IMR-90 (cell line): Measurements from ENCODE around the gene TMEM260. TPM values are rescaled to one million over a fixed set of nuclear protein-coding genes. Genes with fewer than 3 reads are reported as not detected.

Experiments
- ATAC-seq: fragments of 200-7000 bp; cut with Tn5 transposase; 2 replicates; pipeline ENCODE4 v1.9.1; 2020; ENCODE audit warnings: low read depth, mild to moderate bottlenecking, moderate library complexity
- BruUV-seq: library from RNA; stranded (reverse); fragments of 400-500 nt; replicated peaks from 2 replicates; lab custom pipeline; 2021; lab: Mats Ljungman, UMichigan
- CTCF ChIA-PET: fragments of 300-600 bp; formaldehyde crosslinking; extraction: SDS; loops from one replicate; lab custom pipeline; 2021; ENCODE audit warnings: antibody characterized with exemption; lab: Yijun Ruan, JAX
- POLR2A ChIA-PET: fragments of 300-600 bp; sonication (Branson Sonifier 250); formaldehyde crosslinking; loops from one replicate; lab custom pipeline; 2022; ENCODE audit warnings: antibody characterized with exemption; ENCODE audit not compliant: unreplicated experiment; lab: Charles Lee
- DNase-seq: peaks from one replicate; pipeline ENCODE4 v3.0.0; 2013
- H2AFZ ChIP-seq: replicated peaks from 2 replicates; pipeline ENCODE3; 2013; ENCODE audit warnings: low read length, mild to moderate bottlenecking; ENCODE audit not compliant: poor library complexity
- H2AK5ac ChIP-seq: 2 replicates; pipeline ENCODE4 v1.6.1; 2013; ENCODE audit warnings: low read depth, low read length, inconsistent platforms
- H2AK9ac ChIP-seq: replicated peaks from 2 replicates; pipeline ENCODE3; 2013; ENCODE audit warnings: mild to moderate bottlenecking, low read depth, low read length, moderate library complexity; ENCODE audit not compliant: poor library complexity
- H2BK120ac ChIP-seq: 2 replicates; pipeline ENCODE4 v1.6.1; 2013; ENCODE audit warnings: low read depth, low read length, inconsistent platforms
- H2BK15ac ChIP-seq: 3 replicates; pipeline ENCODE4 v1.6.1; 2013; ENCODE audit warnings: low read depth, low read length, inconsistent platforms
- H2BK20ac ChIP-seq: 2 replicates; pipeline ENCODE4 v1.6.1; 2013; ENCODE audit warnings: low read depth, mild to moderate bottlenecking, inconsistent platforms, low read length, moderate library complexity
- H2BK5ac ChIP-seq: 2 replicates; pipeline ENCODE4 v1.6.1; 2013; ENCODE audit warnings: mild to moderate bottlenecking, low read depth, low read length, inconsistent platforms; ENCODE audit not compliant: poor library complexity, severe bottlenecking
- H3K14ac ChIP-seq: replicated peaks from 2 replicates; pipeline ENCODE4 v1.6.1; 2013; ENCODE audit warnings: low read depth, low read length, inconsistent platforms
- H3K18ac ChIP-seq: 2 replicates; pipeline ENCODE4 v1.6.1; 2013; ENCODE audit warnings: low read depth, low read length, control low read depth
- H3K23ac ChIP-seq: 2 replicates; pipeline ENCODE4 v1.6.1; 2013; ENCODE audit warnings: low read depth, low read length, inconsistent platforms
- H3K27ac ChIP-seq: 2 replicates; pipeline ENCODE4 v1.5.1; 2013; ENCODE audit warnings: mild to moderate bottlenecking, control low read depth, low read length; ENCODE audit not compliant: insufficient read depth
- H3K27me3 ChIP-seq: 2 replicates; pipeline ENCODE4 v1.6.1; 2013; ENCODE audit warnings: low read length; ENCODE audit not compliant: control insufficient read depth, insufficient read depth
- H3K36me3 ChIP-seq: 2 replicates; pipeline ENCODE4 v1.6.1; 2013; ENCODE audit warnings: low read length, mixed read lengths; ENCODE audit not compliant: control insufficient read depth, insufficient read depth
- H3K4ac ChIP-seq: 2 replicates; pipeline ENCODE4 v1.6.1; 2013; ENCODE audit warnings: low read depth, low read length, inconsistent platforms
- H3K4me1 ChIP-seq: 2 replicates; pipeline ENCODE4 v1.6.1; 2013; ENCODE audit warnings: low read length, mixed read lengths; ENCODE audit not compliant: control insufficient read depth, insufficient read depth
- H3K4me2 ChIP-seq: 2 replicates; pipeline ENCODE4 v1.6.1; 2013; ENCODE audit warnings: low read depth, mild to moderate bottlenecking, control low read depth, low read length, moderate library complexity
- H3K4me3 ChIP-seq: 2 replicates; pipeline ENCODE4 v1.5.1; 2013; ENCODE audit warnings: low read depth, mild to moderate bottlenecking, control low read depth, low read length, moderate library complexity; ENCODE audit not compliant: insufficient read depth
- H3K56ac ChIP-seq: 2 replicates; pipeline ENCODE4 v1.6.1; 2013; ENCODE audit warnings: low read length, inconsistent platforms; ENCODE audit not compliant: insufficient read depth; ENCODE audit errors: extremely low read depth
- H3K79me1 ChIP-seq, 2 experiments: 2 replicates each; pipeline ENCODE4 v1.6.1; 2013; ENCODE audit warnings: low read length in 2 of 2, inconsistent platforms in 1 of 2, low read depth in 1 of 2
- H3K9ac ChIP-seq: 2 replicates; pipeline ENCODE4 v1.6.1; 2013; ENCODE audit warnings: low read depth, low read length, control low read depth
- H3K9me1 ChIP-seq: 2 replicates; pipeline ENCODE4 v1.6.1; 2013; ENCODE audit warnings: low read length, inconsistent platforms; ENCODE audit not compliant: insufficient read depth
- H3K9me3 ChIP-seq: 2 replicates; pipeline ENCODE4 v1.6.1; 2013; ENCODE audit warnings: low read length; ENCODE audit not compliant: control insufficient read depth, insufficient read depth
- H4K20me1 ChIP-seq: 2 replicates; pipeline ENCODE4 v1.6.1; 2013; ENCODE audit warnings: low read length, inconsistent platforms; ENCODE audit not compliant: insufficient read depth
- H4K5ac ChIP-seq: 2 replicates; pipeline ENCODE4 v1.6.1; 2013; ENCODE audit warnings: mild to moderate bottlenecking, low read depth, low read length, control low read depth
- H4K8ac ChIP-seq, 2 experiments: 2 replicates each; pipeline ENCODE4 v1.6.1; 2013; ENCODE audit warnings: low read depth in 2 of 2, low read length in 2 of 2, control low read depth in 1 of 2, inconsistent platforms in 1 of 2
- H4K91ac ChIP-seq: 2 replicates; pipeline ENCODE4 v1.6.1; 2013; ENCODE audit warnings: low read depth, low read length, inconsistent platforms; ENCODE audit not compliant: insufficient read depth
- CEBPB ChIP-seq: IDR thresholded peaks from 2 replicates; pipeline ENCODE4 v1.6.1; 2012; ENCODE audit warnings: low read depth, low read length, improper control_type of control experiment
- CHD1 ChIP-seq: IDR thresholded peaks from 2 replicates; pipeline ENCODE4 v1.6.1; 2012; ENCODE audit warnings: low read depth, low read length, improper control_type of control experiment
- NFE2L2 ChIP-seq: fragments of 150-350 bp; IDR thresholded peaks from 2 replicates; pipeline ENCODE4 v1.6.1; 2016; ENCODE audit warnings: low read depth, mild to moderate bottlenecking, low read length
- RAD21 ChIP-seq: IDR thresholded peaks from 2 replicates; pipeline ENCODE4 v1.6.1; 2012; ENCODE audit warnings: low read length, improper control_type of control experiment
- whole genome bisulfite sequencing, 2 experiments: methylation state at CpG; one replicate each; pipeline versions ENCODE4 v1.1.5 to v1.1.7; 2013; ENCODE audit warnings: missing lambda C conversion rate in 2 of 2; ENCODE audit not compliant: insufficient read length in 1 of 2; ENCODE audit errors: extremely low coverage in 2 of 2; 5-methylcytosine and 5-hydroxymethylcytosine counted together
- dilution Hi-C: fragments of 300-500 bp; cut with HindIII; formaldehyde crosslinking; loops from one replicate; pipeline ENCODE4 v1.14.3; 2018; ENCODE audit warnings: low sequenced_read_pairs; ENCODE audit not compliant: unreplicated experiment
- in situ Hi-C: fragments of 300-500 bp; cut with MboI; formaldehyde crosslinking; loops from 3 replicates; pipeline ENCODE4 v1.14.3; 2019; ENCODE audit warnings: low sequenced_read_pairs, inconsistent platforms, mixed read lengths
- intact Hi-C: fragments of 100-400 bp; cut with micrococcal nuclease; formaldehyde crosslinking; loops from 2 replicates; pipeline ENCODE4 v1.10.0; 2022
- polyA plus RNA-seq, 3 experiments: library from polyadenylated mRNA; depleted of rRNA; stranded (reverse); fragments of >200 nt; gene quantifications; 2 replicates each; pipeline ENCODE4 v1.2.3, GENCODE V29; 2012; ENCODE audit warnings: low replicate concordance in 1 of 3
- total RNA-seq: library from RNA; depleted of rRNA; stranded (reverse); fragments of >200 nt; gene quantifications from 2 replicates; pipeline ENCODE4 v1.2.3, GENCODE V29; 2012
- TF ChIP-seq, protein P1 (sequence below): fragments of 150-350 bp; IDR thresholded peaks from 2 replicates; pipeline ENCODE4 v1.6.1; 2016; ENCODE audit warnings: low read depth, mild to moderate bottlenecking, low read length, moderate library complexity, borderline replicate concordance

TMEM260 gene
- total and polyA plus RNA-seq, 2 of the 4 experiments (the other 2 are of a cell fraction), result 6.4 to 11.5 TPM

DNA sequence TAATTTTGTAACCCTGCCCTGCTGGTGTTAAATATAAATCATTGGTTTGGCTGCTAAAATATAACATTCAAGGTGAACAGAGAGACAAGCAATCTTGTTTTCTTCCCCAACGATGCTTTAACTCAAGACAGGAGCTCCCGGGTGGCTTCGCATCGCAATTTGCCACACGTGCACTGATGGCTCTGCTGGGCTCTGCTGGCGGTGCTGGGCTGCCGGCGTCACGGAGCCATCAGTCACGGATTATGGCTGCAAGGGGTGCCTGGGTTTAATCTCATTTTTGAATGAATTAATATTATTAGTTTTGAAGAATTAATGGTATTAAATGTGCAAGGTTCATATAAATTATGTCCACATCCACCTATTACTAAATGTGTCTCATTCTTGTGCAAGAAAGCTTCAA is 44.9 kb upstream of the TMEM260 start:
- Histone ChIP-seq H2AK9ac (no peak overlapping the region), H4K20me1 (no peaks in the 10 kb centered on the region), H3K27me3 (peaks cover 4% of the 10 kb centered on the region), H2BK15ac (no peak overlapping the region), H2BK5ac (no peak overlapping the region), H3K23ac (no peak overlapping the region), H4K8ac (no peak overlapping the region), H3K4me3 (no peak overlapping the region), H3K18ac (no peak overlapping the region), H3K79me1 (no peaks in the 10 kb centered on the region), H3K4me2 (no peak overlapping the region), H2AK5ac (no peak overlapping the region), H3K9me1 (no peaks in the 10 kb centered on the region), H3K36me3 (no peaks in the 10 kb centered on the region), H3K9ac (no peak overlapping the region), H3K4ac (no peak overlapping the region), H3K14ac (no peak overlapping the region), H2BK20ac (no peak overlapping the region), H2BK120ac (no peak overlapping the region), H2AFZ (no peak overlapping the region), H3K9me3 (no peaks in the 10 kb centered on the region), H3K27ac (no peak overlapping the region), H4K91ac (no peak overlapping the region), H3K4me1 (no peaks in the 10 kb centered on the region), H3K56ac (no peak overlapping the region), H4K5ac (no peak overlapping the region)
- ATAC-seq, result no peak
- dilution Hi-C loops, result no loop called here
- intact Hi-C loops, result no loop called here
- ChIA-PET POLR2A (no interaction called here), CTCF (interaction anchor here (0.7 kb wide), 1 partner anchor 242 kb away, joined by 3 read pairs; no protein-coding TSS in a partner anchor)
- 85% methylated on average over 4 of the region's 10 CpGs; no CpG with 5 or more reads in 1 of the 2 experiments for WGBS, 2 experiments
- no TSS peak for BruUV-seq
- TF ChIP-seq RAD21 (no peak), NFE2L2 (no peak), CHD1 (no peak), CEBPB (no peak)
- TF ChIP-seq, protein P1, sequence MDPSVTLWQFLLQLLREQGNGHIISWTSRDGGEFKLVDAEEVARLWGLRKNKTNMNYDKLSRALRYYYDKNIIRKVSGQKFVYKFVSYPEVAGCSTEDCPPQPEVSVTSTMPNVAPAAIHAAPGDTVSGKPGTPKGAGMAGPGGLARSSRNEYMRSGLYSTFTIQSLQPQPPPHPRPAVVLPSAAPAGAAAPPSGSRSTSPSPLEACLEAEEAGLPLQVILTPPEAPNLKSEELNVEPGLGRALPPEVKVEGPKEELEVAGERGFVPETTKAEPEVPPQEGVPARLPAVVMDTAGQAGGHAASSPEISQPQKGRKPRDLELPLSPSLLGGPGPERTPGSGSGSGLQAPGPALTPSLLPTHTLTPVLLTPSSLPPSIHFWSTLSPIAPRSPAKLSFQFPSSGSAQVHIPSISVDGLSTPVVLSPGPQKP, result no peak
- no peak for DNase-seq
- in situ Hi-C loops, result no loop called here
